Ovary (tissue), 9 donors: ENCODE results near the gene DUSP16. TPM values are rescaled to one million over a fixed set of nuclear protein-coding genes. Genes with fewer than 3 reads are reported as not detected.

ENCODE experiments used
- DNase-seq, 5 donors: peaks; one replicate each; pipeline ENCODE4 v3.0.0-alpha.2; 2019 to 2020
- H3K27ac ChIP-seq, 2 donors: fragments of 200-600 bp; one replicate each; pipeline versions ENCODE4 v1.5.1 to v1.8.0; 2019 to 2022
- H3K27me3 ChIP-seq: fragments of 200-600 bp; one replicate; pipeline ENCODE4 v1.8.0; 2022
- H3K36me3 ChIP-seq: fragments of 200-600 bp; sonication (generic); one replicate; pipeline ENCODE4 v1.5.1; 2019
- H3K4me1 ChIP-seq: one replicate; pipeline ENCODE4 v1.8.1; 2013; ENCODE audit warnings: mild to moderate bottlenecking, moderate library complexity; ENCODE audit not compliant: insufficient read depth
- H3K4me3 ChIP-seq: fragments of 200-600 bp; sonication (generic); one replicate; pipeline ENCODE4 v1.5.1; 2017
- H3K9me3 ChIP-seq, 2 donors: fragments of 200-600 bp in 1 of 2; sonication (generic) in 1 of 2; one replicate each; pipeline versions ENCODE4 v1.5.1 to v1.8.1; 2013 to 2019; ENCODE audit warnings: mild to moderate bottlenecking in 1 of 2, moderate library complexity in 1 of 2
- CTCF ChIP-seq, 3 donors: fragments of 450-650 bp in 2 of 3; fragments of 200-600 bp in 1 of 3; IDR thresholded peaks; one replicate each; pipeline versions ENCODE4 v1.5.1 to v1.8.0; 2016 to 2022; ENCODE audit warnings: antibody characterized with exemption in 3 of 3, mild to moderate bottlenecking in 1 of 3
- EP300 ChIP-seq: sonication (generic); formaldehyde crosslinking; IDR thresholded peaks from one replicate; pipeline ENCODE4 v1.6.1; 2017; ENCODE audit warnings: antibody characterized with exemption
- POLR2A ChIP-seq: fragments of 450-650 bp; IDR thresholded peaks from one replicate; pipeline ENCODE4 v1.6.1; 2017; ENCODE audit warnings: antibody characterized with exemption, mild to moderate bottlenecking, moderate library complexity
- WGBS, 3 donors: extraction: QIAGEN DNeasy Blood & Tissue Kit in 1 of 3; methylation state at CpG; one replicate each; pipeline versions ENCODE4 v1.1.5 to v1.1.7; 2013 to 2017; 5-methylcytosine and 5-hydroxymethylcytosine counted together
- intact Hi-C, 4 donors: fragments of 100-400 bp; cut with DNase I; formaldehyde crosslinking; loops; one replicate each; pipeline versions ENCODE4 v1.11.0 to v1.15.1; 2022 to 2023
- polyA plus RNA-seq, 2 donors: library from polyadenylated mRNA; stranded (reverse); fragments of 200-250 nt in 1 of 2; fragments of 350-450 nt in 1 of 2; fragmentation: Illumina TruSeq in 1 of 2; extraction: RNeasy Lipid Tissue Mini Kit (QIAGEN cat#74804) in 1 of 2; gene quantifications; one replicate each; pipeline ENCODE4 v1.2.3, GENCODE V29; 2013 to 2014
- total RNA-seq, 7 donors: library from RNA; depleted of rRNA in 2 of 7; stranded (reverse); fragments of >200 nt in 2 of 7; fragmentation: NEBNext Ultra II Directional in 3 of 7; extraction: Animal tissue kit (Norgen Biotek cat#: 25700) in 3 of 7; gene quantifications; one replicate each; pipeline versions ENCODE4 v1.1.0 to v1.2.4, GENCODE V29; 2016 to 2023
- donor health status: DM: no; HTN: no; CAD: no; lungs with moderate emphysema.
- donor health status: DM: no; HTN: no; CAD: no.
- donor health status: Bipolar disorder and iron deficiency.
- donor health status: DM: yes; HTN: yes; CAD: no.
- donor health status: DM: no; HTN: no; CAD: no.
- donor health status: DM: yes; HTN: yes; CAD: no.

Gene DUSP16
- total and polyA plus RNA-seq, 9 donors = 12.5 to 54.0 (median 27.3) TPM

DNA sequence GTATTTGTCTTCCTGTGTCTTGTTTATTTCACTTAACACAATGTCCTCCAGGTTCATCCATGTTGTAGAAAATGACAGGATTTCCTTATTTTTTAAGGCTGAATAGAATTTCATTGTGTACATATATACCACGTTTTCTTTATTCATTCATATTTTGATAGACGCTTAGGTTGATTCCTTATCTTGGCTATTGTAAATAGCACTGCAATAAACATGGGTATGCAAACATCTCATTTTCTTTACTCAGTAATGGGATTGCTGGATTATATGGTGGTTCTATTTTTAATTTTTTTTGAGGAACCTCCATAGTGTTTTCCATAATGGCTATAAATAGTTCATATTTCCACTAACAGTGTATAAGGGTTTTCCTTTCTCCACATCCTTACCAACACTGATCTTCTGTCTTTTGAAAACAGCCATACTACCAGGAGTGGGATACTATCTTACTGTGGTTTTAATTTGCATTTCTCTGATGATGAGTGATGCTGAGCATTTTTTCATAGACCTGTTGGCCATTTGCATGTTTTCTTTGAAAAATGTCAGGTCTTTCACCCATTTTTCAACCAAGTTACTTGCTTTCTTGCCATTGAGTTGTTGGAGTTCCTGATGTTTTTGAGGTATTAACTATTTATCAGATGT, 32.8 kb downstream of the DUSP16 start:
- no peak overlapping the region for H3K27ac ChIP-seq
- no peaks in the 10 kb centered on the region for H3K9me3 ChIP-seq
- TF ChIP-seq POLR2A (no peak), EP300 (no peak), CTCF (IDR thresholded peaks at IDR 0.05) (no peak)
- intact Hi-C loops = no loop called here
- H3K4me3 ChIP-seq = no peak overlapping the region
- 74 to 92% (median 90%) methylated on average over 2 of the region's 2 CpGs for WGBS, 3 donors
- peaks cover 11% of the 10 kb centered on the region for H3K4me1 ChIP-seq
- no peak for DNase-seq
- H3K27me3 ChIP-seq = no peaks in the 10 kb centered on the region
- no peaks in the 10 kb centered on the region for H3K36me3 ChIP-seq

GRCh38 chr12:12528361-12529270, 34.0 kb downstream of the DUSP16 start:
- intact Hi-C loops = no loop called here
- no peak overlapping the region for H3K4me3 ChIP-seq
- WGBS, 3 donors = 50 to 64% (median 63%) methylated on average over 6 of the region's 6 CpGs
- no peaks in the 10 kb centered on the region for H3K9me3 ChIP-seq
- no peak for TF ChIP-seq CTCF (IDR thresholded peaks at IDR 0.05)
- no peak for TF ChIP-seq POLR2A
- TF ChIP-seq EP300 = no peak
- no peak overlapping the region for H3K27ac ChIP-seq
- no peak for DNase-seq
- H3K4me1 ChIP-seq = peaks cover 5% of the 10 kb centered on the region
- no peaks in the 10 kb centered on the region for H3K36me3 ChIP-seq
- H3K27me3 ChIP-seq = no peaks in the 10 kb centered on the region

DNA sequence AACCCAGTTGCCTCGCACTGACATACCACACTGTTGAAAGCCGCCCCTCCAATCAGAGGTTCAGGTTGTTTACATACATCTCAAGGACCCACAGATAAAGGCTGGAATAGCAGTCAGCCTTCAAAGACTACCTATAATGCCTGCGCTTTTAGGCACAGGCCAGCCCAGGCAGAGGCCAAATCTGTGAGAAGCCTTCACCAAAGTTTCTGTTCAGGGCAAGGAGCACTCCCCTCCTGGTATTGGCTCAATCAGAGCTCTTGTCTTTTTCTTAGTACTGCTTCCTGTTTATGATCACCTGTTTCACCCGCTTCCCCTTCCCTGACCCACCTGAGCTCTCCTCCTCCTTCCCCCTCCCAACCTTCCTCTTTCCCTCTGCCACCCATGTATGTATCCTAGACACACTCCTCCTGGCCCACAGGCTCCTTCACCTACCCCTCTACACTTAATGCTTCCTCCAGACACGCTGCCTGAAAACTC, 34.8 kb downstream of the DUSP16 start:
- no peak for TF ChIP-seq CTCF (IDR thresholded peaks at IDR 0.05)
- TF ChIP-seq POLR2A = no peak
- Histone ChIP-seq H3K9me3 (no peaks in the 10 kb centered on the region), H3K36me3 (no peaks in the 10 kb centered on the region), H3K4me1 (no peaks in the 10 kb centered on the region), H3K27ac (no peak overlapping the region), H3K27me3 (no peaks in the 10 kb centered on the region), H3K4me3 (no peak overlapping the region)
- no peak for DNase-seq
- intact Hi-C loops = no loop called here
- WGBS, 3 donors = 66 to 72% (median 70%) methylated on average over 5 of the region's 5 CpGs

DNA sequence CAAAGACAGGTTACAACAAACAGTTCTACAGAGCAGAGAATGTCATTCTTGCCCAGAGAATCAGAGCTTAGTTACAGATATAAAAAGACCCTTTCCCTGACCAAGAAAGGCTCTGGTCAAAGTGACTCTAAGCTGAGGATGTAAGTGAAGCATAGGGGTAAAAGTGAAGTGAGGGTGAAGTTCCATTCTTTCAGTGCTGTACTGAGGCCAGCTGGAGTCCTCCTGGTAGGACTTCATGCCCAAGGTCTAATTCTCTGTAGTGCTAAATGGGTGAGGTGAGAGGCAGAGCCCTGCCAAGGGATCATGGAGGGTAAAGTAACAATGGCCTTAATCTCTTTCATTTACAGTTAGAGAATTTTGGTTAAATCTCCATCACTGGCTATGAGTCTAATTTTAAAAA, 38.5 kb downstream of the DUSP16 start:
- no peaks in the 10 kb centered on the region for H3K36me3 ChIP-seq
- no peaks in the 10 kb centered on the region for H3K27me3 ChIP-seq
- TF ChIP-seq CTCF (IDR thresholded peaks at IDR 0.05) = no peak
- TF ChIP-seq POLR2A = no peak
- TF ChIP-seq EP300 = no peak
- no peaks in the 10 kb centered on the region for H3K4me1 ChIP-seq
- no peak for DNase-seq
- H3K9me3 ChIP-seq = no peaks in the 10 kb centered on the region
- H3K27ac ChIP-seq = no peak overlapping the region
- intact Hi-C loops = no loop called here
- no peak overlapping the region for H3K4me3 ChIP-seq
